ENCODE results near the gene PABPN1L. TPM values are rescaled to one million over a fixed set of nuclear protein-coding genes. Genes with fewer than 3 reads are reported as not detected.

The PABPN1L gene
- total and polyA plus RNA-seq, 2 experiments from 2014 or later, result not detected

GRCh38 chr16:88870608-88871348 is 4.3 kb upstream of the PABPN1L start:
- H3K27me3 ChIP-seq (ENCODE audit: insufficient read depth), result no peaks in the 10 kb centered on the region
- no peak for ATAC-seq
- Mint-ChIP-seq H3K27me3 (ENCODE audit: insufficient read depth, low read depth, poor library complexity) (peaks cover 8% of the 10 kb centered on the region), H3K4me3 (no peak overlapping the region), H3K27ac (no peak overlapping the region), H3K9me3 (no peaks in the 10 kb centered on the region; the same call in 2 of the 3 replicates), H3K4me1 (no peaks in the 10 kb centered on the region; the same call in 2 of the 3 replicates), H3K36me3 (ENCODE audit: low read depth) (no peaks in the 10 kb centered on the region)
- DNase-seq (ENCODE audit: low spot score), result no peak
- no peak overlapping the region; the same call in 1 of the 2 replicates for H2AFZ ChIP-seq
- TF ChIP-seq EZH2phosphoT487 (IDR thresholded peaks at IDR 0.05; ENCODE audit: unreplicated experiment) (no peak), JUNB (IDR thresholded peaks at IDR 0.05; ENCODE audit: unreplicated experiment) (no peak), EZH2 (IDR thresholded peaks at IDR 0.05; ENCODE audit: low read depth, unreplicated experiment) (no peak)
- H3K4me1 ChIP-seq (ENCODE audit: insufficient read depth), result no peaks in the 10 kb centered on the region
- no peaks in the 10 kb centered on the region for H3K36me3 ChIP-seq (ENCODE audit: insufficient read depth)
- no peaks in the 10 kb centered on the region for H3F3A ChIP-seq (replicated peaks; ENCODE audit: low read depth)
- no peaks in the 10 kb centered on the region for H3K79me2 ChIP-seq (replicated peaks; ENCODE audit: insufficient read depth)
- no peaks in the 10 kb centered on the region for H4K20me1 ChIP-seq (replicated peaks; ENCODE audit: insufficient read depth)
- no peak overlapping the region for H3K4me3 ChIP-seq
- no peak overlapping the region for H3K4me2 ChIP-seq
- H3K27ac ChIP-seq (ENCODE audit: low read depth), result no peak overlapping the region
- no peaks in the 10 kb centered on the region for H3K9me2 ChIP-seq (ENCODE audit: insufficient read depth)

DNA sequence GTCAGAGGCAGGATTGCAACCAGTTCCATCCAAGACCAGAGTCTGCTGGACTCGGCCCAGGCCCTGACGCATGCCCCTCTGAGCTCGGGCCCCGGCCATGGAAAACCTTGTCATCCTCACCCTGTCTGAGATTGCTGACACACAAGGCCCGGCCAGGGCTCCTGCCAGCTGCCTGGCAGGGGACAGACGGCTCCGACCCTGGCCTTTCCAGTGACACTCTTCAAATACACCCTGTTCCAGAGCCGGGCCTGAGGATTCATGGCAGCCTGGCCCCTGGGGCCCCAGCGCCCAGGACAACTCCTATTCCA is 3.2 kb upstream of the PABPN1L start:
- Histone ChIP-seq H3F3A (replicated peaks; ENCODE audit: low read depth) (no peaks in the 10 kb centered on the region), H3K4me3 (no peak overlapping the region), H3K4me2 (no peak overlapping the region), H2AFZ (no peak overlapping the region), H3K79me2 (replicated peaks; ENCODE audit: insufficient read depth) (no peaks in the 10 kb centered on the region), H3K36me3 (ENCODE audit: insufficient read depth) (no peaks in the 10 kb centered on the region), H3K9me2 (ENCODE audit: insufficient read depth) (no peaks in the 10 kb centered on the region), H4K20me1 (replicated peaks; ENCODE audit: insufficient read depth) (no peaks in the 10 kb centered on the region), H3K27me3 (ENCODE audit: insufficient read depth) (no peaks in the 10 kb centered on the region), H3K27ac (ENCODE audit: low read depth) (no peak overlapping the region), H3K4me1 (ENCODE audit: insufficient read depth) (no peaks in the 10 kb centered on the region)
- Mint-ChIP-seq H3K9me3 (no peaks in the 10 kb centered on the region), H3K4me1 (no peaks in the 10 kb centered on the region; the same call in 2 of the 3 replicates), H3K36me3 (ENCODE audit: low read depth) (no peaks in the 10 kb centered on the region), H3K27ac (no peak overlapping the region), H3K27me3 (ENCODE audit: insufficient read depth, low read depth, poor library complexity) (peaks cover 6% of the 10 kb centered on the region), H3K4me3 (no peak overlapping the region)
- TF ChIP-seq ZNF114 (CRISPR knock-in tag; IDR thresholded peaks at IDR 0.05) (no peak), ZNF331 (CRISPR knock-in tag; IDR thresholded peaks at IDR 0.05; ENCODE audit: low read depth) (no peak), EZH2phosphoT487 (IDR thresholded peaks at IDR 0.05; ENCODE audit: unreplicated experiment) (no peak)
- TF ChIP-seq, protein P1, sequence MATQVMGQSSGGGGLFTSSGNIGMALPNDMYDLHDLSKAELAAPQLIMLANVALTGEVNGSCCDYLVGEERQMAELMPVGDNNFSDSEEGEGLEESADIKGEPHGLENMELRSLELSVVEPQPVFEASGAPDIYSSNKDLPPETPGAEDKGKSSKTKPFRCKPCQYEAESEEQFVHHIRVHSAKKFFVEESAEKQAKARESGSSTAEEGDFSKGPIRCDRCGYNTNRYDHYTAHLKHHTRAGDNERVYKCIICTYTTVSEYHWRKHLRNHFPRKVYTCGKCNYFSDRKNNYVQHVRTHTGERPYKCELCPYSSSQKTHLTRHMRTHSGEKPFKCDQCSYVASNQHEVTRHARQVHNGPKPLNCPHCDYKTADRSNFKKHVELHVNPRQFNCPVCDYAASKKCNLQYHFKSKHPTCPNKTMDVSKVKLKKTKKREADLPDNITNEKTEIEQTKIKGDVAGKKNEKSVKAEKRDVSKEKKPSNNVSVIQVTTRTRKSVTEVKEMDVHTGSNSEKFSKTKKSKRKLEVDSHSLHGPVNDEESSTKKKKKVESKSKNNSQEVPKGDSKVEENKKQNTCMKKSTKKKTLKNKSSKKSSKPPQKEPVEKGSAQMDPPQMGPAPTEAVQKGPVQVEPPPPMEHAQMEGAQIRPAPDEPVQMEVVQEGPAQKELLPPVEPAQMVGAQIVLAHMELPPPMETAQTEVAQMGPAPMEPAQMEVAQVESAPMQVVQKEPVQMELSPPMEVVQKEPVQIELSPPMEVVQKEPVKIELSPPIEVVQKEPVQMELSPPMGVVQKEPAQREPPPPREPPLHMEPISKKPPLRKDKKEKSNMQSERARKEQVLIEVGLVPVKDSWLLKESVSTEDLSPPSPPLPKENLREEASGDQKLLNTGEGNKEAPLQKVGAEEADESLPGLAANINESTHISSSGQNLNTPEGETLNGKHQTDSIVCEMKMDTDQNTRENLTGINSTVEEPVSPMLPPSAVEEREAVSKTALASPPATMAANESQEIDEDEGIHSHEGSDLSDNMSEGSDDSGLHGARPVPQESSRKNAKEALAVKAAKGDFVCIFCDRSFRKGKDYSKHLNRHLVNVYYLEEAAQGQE (IDR thresholded peaks at IDR 0.05; ENCODE audit: unreplicated experiment), result no peak
- DNase-seq (ENCODE audit: low spot score), result no peak
- ATAC-seq, result no peak

Measured in GM23338 (cell line).